RWPE2 (cell line): ENCODE data around the gene SMYD4.
A peak's percentile ranks its signal among the peaks of the same experiment; 100 is the strongest.

Experiments
- ATAC-seq: fragments of 200-7000 bp; cut with Tn5 transposase; 3 replicates; pipeline ENCODE4 v1.9.1; 2021; ENCODE audit warnings: low read depth
- DNase-seq: peaks from one replicate; pipeline ENCODE4 v3.0.0-alpha.2; 2020; ENCODE audit warnings: low spot score
- H3K27ac ChIP-seq: fragments of 450-650 bp; 2 replicates; pipeline ENCODE4 v1.5.1; 2017; ENCODE audit warnings: mild to moderate bottlenecking; ENCODE audit not compliant: poor library complexity, severe bottlenecking
- H3K27me3 ChIP-seq: fragments of 250-450 bp; sonication (Bioruptor Pico); 2 replicates; pipeline ENCODE4 v1.5.1; 2021; ENCODE audit warnings: mild to moderate bottlenecking, moderate library complexity; ENCODE audit not compliant: insufficient read depth, poor library complexity, severe bottlenecking
- H3K36me3 ChIP-seq: fragments of 250-450 bp; sonication (Bioruptor Pico); 2 replicates; pipeline ENCODE4 v1.5.1; 2020; ENCODE audit warnings: low read depth, mild to moderate bottlenecking, moderate library complexity
- H3K4me1 ChIP-seq: fragments of 250-450 bp; sonication (Bioruptor Pico); 2 replicates; pipeline ENCODE4 v1.5.1; 2021; ENCODE audit warnings: mild to moderate bottlenecking, moderate library complexity; ENCODE audit not compliant: insufficient read depth, poor library complexity, severe bottlenecking
- H3K4me3 ChIP-seq: fragments of 250-450 bp; sonication (Bioruptor Pico); 2 replicates; pipeline ENCODE4 v1.5.1; 2021; ENCODE audit warnings: mild to moderate bottlenecking, moderate library complexity; ENCODE audit not compliant: severe bottlenecking
- H3K9me3 ChIP-seq: fragments of 250-450 bp; sonication (Bioruptor Pico); 2 replicates; pipeline ENCODE4 v1.5.1; 2021; ENCODE audit warnings: mild to moderate bottlenecking, moderate library complexity; ENCODE audit not compliant: severe bottlenecking
- TF ChIP-seq, protein P1 (sequence below): fragments of 450-650 bp; IDR thresholded peaks from one replicate; pipeline ENCODE4 v1.5.1; 2017; ENCODE audit warnings: mild to moderate bottlenecking, moderate library complexity; ENCODE audit not compliant: poor library complexity, severe bottlenecking

SMYD4 gene

DNA sequence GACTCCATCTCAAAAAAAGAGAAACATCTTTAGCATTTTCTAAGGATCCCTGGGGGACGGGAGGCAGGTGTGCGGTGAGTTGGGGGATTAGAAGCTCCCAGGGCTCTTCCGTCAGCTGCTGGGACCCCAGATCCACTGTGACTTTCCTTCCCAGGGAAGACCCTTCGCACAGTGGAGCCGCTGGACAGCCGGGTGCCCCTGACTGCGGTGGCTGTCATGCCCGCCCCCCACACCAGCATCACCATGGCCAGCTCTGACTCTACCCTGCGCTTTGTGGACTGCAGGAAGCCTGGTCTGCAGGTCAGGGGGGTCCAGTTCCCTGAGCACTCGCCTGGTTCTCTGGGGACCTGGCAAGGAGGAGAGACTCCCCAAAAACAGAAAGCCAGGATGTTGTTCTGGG, 94.3 kb downstream of the SMYD4 start:
- peaks cover 14% of the 10 kb centered on the region for H3K4me1 ChIP-seq
- TF ChIP-seq, protein P1, sequence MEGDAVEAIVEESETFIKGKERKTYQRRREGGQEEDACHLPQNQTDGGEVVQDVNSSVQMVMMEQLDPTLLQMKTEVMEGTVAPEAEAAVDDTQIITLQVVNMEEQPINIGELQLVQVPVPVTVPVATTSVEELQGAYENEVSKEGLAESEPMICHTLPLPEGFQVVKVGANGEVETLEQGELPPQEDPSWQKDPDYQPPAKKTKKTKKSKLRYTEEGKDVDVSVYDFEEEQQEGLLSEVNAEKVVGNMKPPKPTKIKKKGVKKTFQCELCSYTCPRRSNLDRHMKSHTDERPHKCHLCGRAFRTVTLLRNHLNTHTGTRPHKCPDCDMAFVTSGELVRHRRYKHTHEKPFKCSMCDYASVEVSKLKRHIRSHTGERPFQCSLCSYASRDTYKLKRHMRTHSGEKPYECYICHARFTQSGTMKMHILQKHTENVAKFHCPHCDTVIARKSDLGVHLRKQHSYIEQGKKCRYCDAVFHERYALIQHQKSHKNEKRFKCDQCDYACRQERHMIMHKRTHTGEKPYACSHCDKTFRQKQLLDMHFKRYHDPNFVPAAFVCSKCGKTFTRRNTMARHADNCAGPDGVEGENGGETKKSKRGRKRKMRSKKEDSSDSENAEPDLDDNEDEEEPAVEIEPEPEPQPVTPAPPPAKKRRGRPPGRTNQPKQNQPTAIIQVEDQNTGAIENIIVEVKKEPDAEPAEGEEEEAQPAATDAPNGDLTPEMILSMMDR = no peak

DNA sequence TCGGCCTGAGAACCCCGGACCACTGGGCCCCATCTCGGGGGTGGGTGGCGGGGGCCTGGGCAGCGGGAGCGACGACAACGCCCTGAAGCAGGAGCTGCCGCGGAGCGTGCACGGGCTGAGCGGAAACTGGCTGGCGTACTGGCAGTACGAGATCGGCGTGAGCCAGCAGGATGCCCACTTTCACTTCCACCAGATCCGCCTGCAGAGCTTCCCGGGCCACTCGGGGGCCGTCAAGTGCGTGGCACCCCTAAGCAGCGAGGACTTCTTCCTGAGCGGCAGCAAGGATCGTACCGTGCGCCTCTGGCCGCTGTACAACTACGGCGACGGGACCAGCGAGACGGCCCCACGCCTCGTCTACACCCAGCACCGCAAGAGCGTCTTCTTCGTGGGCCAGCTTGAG, 95.9 kb downstream of the SMYD4 start:
- Histone ChIP-seq H3K36me3 (peaks cover 4% of the 10 kb centered on the region; the same call in 1 of the 2 replicates), H3K4me1 (peaks cover 15% of the 10 kb centered on the region), H3K9me3 (no peaks in the 10 kb centered on the region), H3K27me3 (no peaks in the 10 kb centered on the region), H3K27ac (no peak overlapping the region), H3K4me3 (no peak overlapping the region)
- TF ChIP-seq, protein P1 = no peak
- DNase-seq (no peak), ATAC-seq (no peak)

More for the DNA sequence above, 94.3 kb downstream of the SMYD4 start:
- Histone ChIP-seq H3K36me3 (peaks cover 4% of the 10 kb centered on the region; the same call in 1 of the 2 replicates), H3K27ac (no peak overlapping the region), H3K9me3 (no peaks in the 10 kb centered on the region), H3K27me3 (no peaks in the 10 kb centered on the region), H3K4me3 (no peak overlapping the region)
- ATAC-seq = no peak
- no peak for DNase-seq

DNA sequence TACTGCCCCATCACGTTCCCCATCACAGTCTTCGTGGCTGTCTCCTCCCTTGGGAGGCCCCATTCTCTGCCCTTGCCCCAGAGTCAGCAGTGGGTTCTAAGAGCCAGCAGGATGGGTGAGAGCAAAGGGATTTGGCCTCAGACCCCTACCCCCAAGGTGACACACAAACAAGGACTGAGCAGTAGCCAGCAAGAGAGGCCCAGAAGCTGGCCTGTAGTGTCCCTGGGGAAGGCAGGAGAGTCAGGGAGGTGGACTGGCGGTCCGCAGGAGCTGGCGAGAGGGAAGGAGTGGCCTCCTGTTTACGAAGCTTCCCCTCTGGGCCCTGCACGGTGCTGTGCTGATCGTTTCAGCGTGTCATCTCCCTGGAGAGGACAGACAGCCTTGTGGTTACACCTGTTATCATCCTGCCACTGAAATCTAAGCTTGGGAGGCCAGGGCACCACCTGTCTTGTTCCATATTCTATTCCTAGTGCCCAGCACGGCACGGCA, 96.8 kb downstream of the SMYD4 start:
- H3K4me3 ChIP-seq = no peak overlapping the region
- H3K27ac ChIP-seq = no peak overlapping the region
- no peak for ATAC-seq
- H3K27me3 ChIP-seq = no peaks in the 10 kb centered on the region
- DNase-seq = no peak
- TF ChIP-seq, protein P1 = no peak
- peaks cover 4% of the 10 kb centered on the region; the same call in 1 of the 2 replicates for H3K36me3 ChIP-seq
- no peaks in the 10 kb centered on the region for H3K9me3 ChIP-seq
- H3K4me1 ChIP-seq = peaks cover 15% of the 10 kb centered on the region

GRCh38 chr17:1732241-1732832, 97.4 kb downstream of the SMYD4 start:
- H3K27ac ChIP-seq = no peak overlapping the region
- TF ChIP-seq, protein P1 = no peak
- H3K36me3 ChIP-seq = peaks cover 4% of the 10 kb centered on the region; the same call in 1 of the 2 replicates
- H3K9me3 ChIP-seq = no peaks in the 10 kb centered on the region
- no peak overlapping the region for H3K4me3 ChIP-seq
- H3K4me1 ChIP-seq = peaks cover 15% of the 10 kb centered on the region
- DNase-seq (peak; percentile 51), ATAC-seq (no peak)
- no peaks in the 10 kb centered on the region for H3K27me3 ChIP-seq

- Histone ChIP-seq H3K27me3 (no peaks in the 10 kb centered on the region), H3K9me3 (no peaks in the 10 kb centered on the region), H3K4me3 (no peak overlapping the region), H3K27ac (peak overlapping the region; percentile 75), H3K36me3 (peaks cover 4% of the 10 kb centered on the region; the same call in 1 of the 2 replicates), H3K4me1 (peaks cover 12% of the 10 kb centered on the region)
- TF ChIP-seq, protein P1 = no peak
- DNase-seq = no peak
- no peak for ATAC-seq
Observed at GRCh38 chr17:1731194-1731506, 98.6 kb downstream of the SMYD4 start.
